Lung microvascular endothelial cell (primary cell): ENCODE data around the gene PHLPP2. TPM values are rescaled to one million over a fixed set of nuclear protein-coding genes. Genes with fewer than 3 reads are reported as not detected.

Source experiments
- DNase-seq, 2 donors: peaks; one replicate each; pipeline versions ENCODE4 v3.0.0 to v3.0.0-alpha.2; 2010; ENCODE audit warnings: low read depth in 2 of 2
- total RNA-seq: library from RNA; depleted of rRNA; stranded (reverse); fragments of >200 nt; gene quantifications from 2 replicates; pipeline ENCODE4 v1.2.1, GENCODE V29; 2014

The PHLPP2 gene
- total RNA-seq, 1 donor from 2014 or later: 6.5 TPM

DNA sequence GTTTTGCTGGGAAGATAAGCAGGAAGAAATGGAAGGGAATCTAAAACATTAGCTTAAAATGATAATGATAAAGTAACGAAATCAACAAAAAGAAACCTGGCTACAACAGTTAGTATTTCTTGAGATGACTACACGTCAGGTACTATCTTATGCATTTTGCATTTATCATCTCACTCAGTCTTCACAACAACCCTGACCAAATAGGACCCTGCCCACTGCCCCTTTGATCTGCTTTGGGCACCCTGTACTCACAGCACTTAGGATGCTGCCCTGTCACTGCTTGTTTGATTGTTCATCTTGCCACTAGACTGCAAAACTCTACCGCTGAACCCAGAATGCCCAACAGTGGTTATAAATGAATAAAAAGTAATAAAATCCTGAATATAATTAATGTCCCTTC lies 53.3 kb downstream of the PHLPP2 start:
- no peak for DNase-seq

DNA sequence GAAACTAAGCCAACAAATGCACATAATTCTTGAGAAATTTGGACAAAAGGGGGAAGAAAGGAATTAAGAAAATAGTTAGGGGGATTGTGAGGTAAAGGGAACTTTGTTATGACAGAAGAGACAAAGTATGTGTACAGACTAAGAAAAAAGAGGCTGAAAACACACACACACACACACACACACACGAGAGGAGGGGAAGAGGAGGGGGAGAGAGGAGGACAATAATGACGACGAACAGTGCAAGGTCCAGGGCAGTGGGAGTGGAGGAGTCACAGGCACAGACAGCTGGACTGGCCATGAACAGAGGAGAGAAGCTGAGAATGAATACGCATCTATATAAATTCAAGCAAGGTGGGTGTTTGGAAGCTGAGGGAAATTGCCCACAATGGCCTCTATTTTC lies 54.0 kb downstream of the PHLPP2 start:
- no peak for DNase-seq

DNA sequence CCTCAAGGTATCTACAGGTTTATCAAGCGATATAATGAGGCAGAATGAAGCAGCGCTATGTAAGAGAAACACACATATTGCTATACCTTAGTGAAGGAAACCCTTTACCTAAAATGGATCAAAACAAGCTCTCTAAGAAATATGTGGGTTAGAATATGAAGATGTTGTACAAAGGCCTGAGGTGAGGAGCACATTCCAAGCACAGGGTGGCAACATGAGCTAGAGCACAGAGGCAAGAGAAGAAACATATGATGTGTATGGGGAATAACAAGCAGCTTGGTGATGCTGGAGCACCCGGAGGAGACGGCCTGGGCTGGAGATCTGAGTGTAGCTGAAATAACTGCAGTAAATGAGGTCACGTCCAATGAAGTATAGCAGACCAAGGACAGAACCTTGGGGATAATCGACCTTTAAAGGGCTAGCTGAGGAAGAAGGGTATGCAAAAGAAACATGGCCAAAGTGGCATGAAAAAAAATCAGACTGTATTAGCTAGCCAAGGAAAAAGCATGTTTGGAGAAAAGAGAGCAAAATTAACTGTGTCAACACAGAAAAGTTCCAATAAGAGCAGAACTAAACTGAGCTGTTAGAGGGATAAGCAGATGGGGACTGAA lies 54.5 kb downstream of the PHLPP2 start:
- DNase-seq: no peak

DNA sequence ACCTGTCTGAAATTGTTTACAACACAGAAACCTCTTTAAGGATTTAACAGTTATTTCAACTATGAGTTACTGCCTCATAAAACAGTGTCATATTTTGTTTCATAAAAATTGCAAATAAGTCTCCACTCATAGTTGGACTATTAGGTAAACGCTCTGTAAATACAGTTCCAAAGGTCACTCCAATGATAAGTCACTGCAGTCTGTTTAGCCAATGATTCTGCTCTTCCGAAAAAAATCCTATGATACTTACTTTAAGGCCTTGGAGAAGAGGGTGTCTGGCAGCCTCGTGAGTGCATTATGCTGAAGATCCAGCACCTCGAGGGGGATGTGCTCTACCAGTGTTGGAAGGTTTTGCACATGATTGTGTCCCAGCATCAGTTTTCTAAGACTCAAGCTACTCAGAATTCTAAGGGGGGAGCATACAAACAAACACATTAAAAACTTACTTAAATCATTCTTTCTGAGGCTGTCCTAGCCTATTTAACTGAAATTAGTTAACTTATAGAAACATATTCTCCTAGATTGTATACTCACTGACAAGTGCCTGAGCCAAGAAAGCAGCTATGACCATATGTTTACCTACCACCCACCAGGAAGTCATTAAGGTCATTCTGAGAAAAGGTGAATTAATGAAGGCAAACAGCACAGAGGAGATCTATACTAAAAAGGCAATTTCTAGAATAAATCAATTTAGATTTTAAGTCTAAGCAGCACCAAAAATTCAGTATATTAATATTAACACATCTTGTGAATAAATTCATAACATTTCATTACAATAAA lies 57.4 kb downstream of the PHLPP2 start:
- DNase-seq: no peak

DNA sequence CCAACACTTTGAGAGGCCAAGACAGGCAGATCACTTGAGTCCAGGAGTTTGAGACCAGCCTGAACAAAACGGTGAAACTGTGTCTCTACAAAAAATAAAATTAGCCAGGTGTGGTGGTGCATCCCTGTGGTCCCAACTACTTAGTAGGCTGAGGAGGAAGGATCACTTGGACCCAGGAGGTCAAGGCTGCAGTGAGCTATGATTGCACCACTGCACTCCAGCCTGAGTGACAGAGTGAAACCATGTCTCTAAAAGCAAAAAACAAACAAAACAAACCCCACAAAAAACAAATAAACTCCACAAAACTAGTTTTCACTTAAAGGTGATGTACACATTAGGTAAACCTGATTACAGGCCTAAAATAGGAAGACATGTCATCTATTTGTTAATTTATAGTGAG lies 58.2 kb downstream of the PHLPP2 start:
- DNase-seq: no peak

DNA sequence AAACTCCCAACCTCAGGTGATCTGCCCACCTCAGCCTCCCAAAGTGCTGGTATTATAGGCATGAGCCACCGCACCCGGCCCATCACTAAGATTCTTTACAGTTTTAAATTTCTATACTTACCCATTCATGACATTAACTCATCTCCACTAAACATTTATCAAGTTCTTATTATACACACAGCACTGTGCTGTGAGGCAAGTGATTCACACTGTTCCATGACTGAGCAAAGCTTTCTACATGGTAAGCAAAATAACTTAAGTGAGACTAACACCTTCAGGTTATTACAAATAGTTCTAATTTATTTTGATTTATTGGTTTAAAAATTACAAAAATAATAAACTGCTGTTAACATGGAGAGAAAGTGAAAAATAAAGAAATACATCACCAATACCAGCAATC lies 65.0 kb downstream of the PHLPP2 start:
- DNase-seq: no peak

DNA sequence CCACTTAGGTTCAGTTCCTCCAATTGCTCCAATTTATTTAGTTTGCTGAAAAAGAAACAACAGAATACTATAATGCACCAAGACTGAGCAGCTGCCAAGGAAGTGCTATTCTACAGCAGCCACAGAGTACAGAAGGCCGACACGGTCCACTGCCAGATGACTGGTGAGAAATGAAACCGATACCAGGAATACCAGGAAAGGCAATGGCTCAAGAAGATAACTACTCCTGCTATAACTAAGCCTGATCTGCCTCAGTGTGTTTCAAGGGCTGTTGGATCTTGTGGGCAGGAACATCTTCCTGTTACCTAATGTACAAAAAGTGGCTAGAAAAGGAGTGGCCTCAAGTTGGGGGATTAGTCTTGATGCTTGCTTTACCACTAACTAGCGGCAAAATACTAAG lies 65.7 kb downstream of the PHLPP2 start:
- no peak for DNase-seq

DNA sequence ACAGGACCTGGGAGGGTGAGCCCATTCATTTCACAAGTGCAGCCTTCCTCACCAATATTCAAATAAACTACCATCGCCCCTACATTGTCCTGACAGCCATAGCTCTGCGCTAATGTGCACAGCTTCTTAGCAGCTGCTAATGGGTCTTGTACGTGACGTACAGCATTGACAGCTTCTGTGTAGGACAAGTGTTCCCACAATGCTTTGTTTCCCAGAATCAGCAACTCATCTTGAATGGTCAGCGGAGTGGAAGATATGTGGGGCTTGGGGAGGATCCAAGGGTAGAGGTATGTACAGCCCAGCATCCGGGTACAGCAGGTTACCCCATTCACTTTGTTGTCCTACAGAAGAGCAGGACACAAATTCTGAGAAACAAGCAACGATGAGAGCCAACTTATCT lies 74.8 kb downstream of the PHLPP2 start:
- DNase-seq: no peak

DNA sequence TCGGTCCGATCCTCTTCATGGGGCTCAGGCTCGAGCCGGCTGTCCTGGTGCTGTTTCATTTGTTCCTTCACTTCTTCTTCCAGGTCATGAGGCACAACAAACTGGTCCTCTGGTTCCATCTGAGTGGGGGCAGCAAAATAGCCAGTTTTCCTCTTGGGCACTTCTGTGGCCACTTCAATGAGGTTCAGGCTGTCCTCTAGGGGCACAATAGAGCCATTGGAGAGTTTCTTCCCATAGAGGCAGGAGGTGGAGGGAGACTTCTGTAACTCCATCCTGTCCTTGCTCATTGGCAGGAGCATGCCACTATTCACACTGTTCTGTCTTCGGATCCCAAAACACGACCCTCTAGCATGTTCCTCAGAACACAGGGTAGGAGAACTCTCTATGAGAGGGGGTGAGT lies 75.6 kb downstream of the PHLPP2 start:
- DNase-seq: peak in 1 of 2 donors; percentile 6

DNA sequence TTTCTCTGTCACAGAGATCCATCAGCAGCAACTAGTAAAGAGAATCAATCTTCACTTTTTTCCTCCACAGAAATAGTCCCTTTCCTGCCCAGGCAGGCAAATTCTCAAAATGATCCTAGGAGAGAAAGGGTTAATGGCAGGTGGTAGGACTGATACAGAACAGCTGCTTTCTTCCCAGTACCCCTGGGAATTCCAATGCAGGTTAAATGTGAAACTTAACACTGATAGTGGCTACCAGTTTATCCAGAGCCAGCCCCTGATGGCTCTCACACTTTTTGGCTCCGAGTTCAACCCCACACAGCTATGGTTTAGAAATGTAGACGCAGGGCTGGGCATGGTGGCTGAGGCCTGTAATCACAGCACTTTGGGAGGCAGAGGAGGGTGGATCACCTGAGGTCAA lies 76.3 kb downstream of the PHLPP2 start:
- DNase-seq: no peak

DNA sequence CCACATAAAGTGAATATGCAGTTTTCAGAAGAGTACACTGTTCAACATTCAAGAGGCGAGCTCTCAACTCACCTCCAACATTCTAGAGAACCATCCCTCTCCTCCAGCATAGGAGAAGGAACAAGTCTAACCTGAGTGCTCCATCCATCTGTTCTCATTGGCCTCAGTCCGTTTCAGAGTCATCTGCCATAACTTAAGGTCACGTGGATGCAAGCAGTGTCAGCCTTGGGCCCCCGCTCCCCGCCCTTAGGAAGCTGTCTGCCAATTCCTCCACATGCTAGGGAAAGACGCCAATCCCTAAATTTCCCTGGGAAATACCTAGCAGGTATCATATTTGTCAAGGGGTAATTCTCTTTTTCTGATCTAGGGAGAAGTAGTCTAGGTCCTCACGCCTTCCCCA lies 77.1 kb downstream of the PHLPP2 start:
- no peak for DNase-seq

DNA sequence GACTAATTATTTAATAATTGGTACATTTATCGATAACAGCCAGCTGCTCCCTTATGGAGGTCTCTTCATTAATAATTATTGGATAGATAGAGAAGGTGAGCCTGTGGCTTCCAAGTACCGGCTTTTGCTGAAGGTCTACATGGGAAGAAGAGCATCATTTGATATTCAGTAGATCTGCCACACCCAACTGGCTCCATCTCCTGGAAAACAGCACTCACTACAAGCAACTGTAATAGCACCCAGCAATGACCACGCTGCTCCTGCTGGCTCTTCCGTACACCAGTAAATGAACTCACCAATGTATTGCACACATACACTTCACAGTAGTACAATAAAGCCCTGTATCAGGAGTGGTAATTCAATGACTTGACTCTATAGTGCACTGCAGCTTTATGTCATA lies 79.1 kb downstream of the PHLPP2 start:
- DNase-seq: peak; percentile 18 to 36

DNA sequence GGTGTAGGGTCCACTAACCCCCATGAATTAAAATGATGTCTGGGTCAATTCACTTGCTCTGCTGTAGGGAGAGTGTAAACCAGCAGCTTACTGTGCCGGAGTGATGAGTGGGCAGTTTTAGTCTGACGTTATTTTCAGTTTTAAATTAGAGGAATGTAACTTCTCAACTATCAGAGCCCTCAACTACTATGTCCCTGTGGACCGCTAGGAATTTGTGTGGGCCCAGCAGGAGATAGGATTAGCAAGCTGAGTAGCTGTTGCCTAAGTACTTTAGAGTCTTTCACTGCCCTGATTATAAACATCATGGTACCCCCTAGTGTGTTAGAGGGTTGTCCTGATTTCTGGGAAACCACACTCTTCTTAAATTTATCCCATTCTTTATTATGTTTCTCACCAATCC lies 87.1 kb downstream of the PHLPP2 start:
- no peak for DNase-seq

DNA sequence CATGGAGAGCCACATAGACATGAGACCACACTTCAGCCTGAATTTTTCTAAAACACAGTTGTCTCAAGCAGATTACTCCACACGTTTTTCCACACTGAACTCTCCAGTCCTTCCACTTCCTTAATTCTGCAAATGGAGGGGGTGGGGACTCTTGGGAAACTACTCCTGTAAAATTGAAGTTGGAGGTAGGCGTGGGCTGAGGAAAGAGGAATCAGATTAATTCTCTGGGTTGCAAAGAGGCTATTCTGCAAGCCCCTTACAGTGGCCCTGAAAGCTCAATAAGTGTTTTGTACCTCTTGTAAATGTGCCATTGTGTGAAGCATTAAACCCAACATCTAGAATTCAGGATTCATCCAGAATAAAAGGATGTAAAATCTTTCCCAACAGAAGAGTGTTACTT lies 88.9 kb downstream of the PHLPP2 start:
- DNase-seq: no peak

DNA sequence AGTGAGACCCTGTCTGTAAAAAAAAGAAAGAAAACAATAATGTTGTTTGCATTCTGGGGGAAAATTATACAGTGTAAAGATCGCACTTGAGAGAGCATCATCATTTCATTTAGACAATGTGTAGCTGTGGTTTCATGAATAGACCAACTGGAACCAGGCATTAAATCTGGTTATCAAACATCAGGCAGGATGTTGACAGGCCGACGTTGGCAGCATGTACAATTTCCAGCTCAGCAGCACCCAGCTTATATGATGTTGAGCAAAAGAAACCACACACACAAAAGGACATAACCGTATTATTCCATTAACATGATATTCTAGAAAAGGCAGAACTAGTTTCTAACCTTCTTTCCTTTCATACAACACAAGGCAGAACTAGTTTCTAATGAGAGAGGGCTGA lies 92.7 kb downstream of the PHLPP2 start:
- no peak for DNase-seq

DNA sequence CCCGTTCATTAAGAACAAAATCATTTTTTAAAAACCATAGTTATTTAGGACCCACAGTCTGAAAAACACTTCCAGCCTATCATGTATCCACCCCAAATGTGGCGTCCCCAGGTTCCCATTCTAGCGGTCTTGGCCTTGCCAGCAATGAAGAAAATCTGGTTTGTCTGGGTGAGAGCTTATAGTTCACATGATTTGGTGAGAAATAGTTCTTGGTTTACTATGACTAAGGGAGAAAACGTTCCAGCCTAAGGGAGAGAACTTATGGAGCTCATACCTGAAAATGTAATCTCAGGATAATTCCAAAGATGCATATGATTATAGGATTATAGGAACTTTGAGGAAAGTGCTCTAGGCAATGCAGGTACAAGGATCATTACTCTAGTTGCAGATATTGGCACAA lies 93.7 kb downstream of the PHLPP2 start:
- DNase-seq: no peak

DNA sequence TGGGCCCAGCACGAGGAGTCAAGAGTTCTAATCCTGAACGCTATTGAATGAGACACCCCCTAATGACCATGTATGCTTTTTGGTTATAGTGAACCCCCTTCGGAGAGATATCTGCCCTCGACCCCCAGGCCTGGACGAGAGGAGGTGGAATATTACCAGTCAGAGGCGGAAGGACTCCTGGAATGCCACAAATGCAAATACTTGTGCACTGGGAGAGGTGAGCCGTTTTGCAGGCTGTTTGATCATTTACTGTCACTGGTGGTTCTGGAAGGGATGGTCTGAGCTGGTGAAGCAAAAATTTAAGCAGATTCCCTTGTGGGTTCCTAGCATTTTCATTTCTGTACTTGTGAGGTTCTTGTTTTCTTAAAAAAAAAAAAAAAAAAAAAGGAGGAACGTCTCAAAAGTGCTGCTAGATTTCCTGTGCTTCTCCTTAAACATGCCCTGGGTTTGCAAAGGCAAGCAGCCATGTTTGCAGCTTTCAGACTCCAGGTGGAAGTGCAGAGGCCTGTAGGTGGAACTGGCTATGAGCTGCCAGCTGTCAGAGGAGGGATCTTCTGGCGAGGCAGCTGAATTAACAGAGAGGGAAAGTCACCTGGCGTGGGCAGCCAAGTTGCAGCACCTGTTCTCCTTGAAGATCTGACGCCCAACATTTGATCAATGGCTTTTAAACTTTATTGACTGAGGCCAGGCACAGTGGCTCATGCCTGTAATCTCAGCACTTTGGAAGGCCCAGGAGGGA lies 95.1 kb downstream of the PHLPP2 start:
- DNase-seq: no peak

DNA sequence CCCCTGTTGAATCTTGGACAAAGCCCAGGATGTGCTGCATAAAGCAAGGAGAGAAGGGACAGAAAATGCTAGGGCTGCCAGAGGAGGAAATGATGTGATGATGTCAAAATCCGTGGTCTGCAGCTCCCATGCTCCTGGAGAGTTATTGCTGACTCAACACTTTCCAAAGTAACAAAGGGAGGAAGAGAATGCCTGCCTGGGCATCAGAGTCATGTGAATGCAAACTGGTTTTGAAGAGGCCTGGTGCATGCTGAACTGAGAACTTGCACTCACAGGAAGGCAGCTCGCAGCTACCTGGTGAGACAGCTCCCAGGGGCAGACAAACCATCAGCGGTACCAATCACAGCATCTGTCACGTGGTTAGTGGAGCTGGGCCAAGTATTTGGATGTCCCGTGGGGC lies 95.7 kb downstream of the PHLPP2 start:
- DNase-seq: peak; percentile 43 to 83

DNA sequence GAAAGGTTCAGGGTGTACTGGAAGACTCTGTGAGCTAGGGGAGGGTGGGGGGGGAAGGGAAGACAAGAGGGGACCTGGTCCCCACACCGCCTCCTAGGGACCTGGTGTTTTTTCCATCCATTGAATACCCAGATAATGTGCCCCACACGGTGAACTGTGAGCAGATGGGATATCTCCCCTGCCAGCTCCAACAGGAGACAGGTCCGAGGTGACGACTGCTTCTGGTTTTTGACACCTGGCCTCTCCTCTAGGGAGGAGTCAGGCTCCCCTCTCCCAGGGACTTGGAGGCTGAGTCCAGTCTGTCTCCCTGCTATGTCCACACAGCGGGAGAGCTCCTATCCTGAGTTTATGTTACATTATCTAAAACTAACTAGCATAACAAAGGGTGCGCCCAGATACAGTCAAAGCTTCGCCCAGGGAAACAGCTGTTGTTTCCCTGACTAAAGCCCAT lies 96.7 kb downstream of the PHLPP2 start:
- no peak for DNase-seq

DNA sequence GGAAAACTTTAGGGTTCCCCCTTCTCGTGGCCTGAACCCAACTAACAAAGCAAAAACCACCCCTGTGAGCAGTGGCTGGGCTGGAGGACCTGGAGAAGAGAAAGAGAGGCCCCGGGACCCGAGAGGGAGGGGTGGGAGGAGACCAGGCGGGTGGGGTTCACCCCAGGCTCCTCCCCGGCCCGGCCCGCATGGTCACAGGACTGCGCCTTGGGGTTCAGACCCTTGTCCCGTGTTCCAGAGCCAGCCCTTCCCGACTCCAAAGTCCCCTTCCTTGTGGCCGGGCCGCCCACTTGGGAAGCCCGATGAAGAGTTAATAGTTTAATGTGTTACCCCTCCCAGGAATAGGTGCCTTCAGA lies 97.7 kb downstream of the PHLPP2 start:
- DNase-seq: no peak

DNA sequence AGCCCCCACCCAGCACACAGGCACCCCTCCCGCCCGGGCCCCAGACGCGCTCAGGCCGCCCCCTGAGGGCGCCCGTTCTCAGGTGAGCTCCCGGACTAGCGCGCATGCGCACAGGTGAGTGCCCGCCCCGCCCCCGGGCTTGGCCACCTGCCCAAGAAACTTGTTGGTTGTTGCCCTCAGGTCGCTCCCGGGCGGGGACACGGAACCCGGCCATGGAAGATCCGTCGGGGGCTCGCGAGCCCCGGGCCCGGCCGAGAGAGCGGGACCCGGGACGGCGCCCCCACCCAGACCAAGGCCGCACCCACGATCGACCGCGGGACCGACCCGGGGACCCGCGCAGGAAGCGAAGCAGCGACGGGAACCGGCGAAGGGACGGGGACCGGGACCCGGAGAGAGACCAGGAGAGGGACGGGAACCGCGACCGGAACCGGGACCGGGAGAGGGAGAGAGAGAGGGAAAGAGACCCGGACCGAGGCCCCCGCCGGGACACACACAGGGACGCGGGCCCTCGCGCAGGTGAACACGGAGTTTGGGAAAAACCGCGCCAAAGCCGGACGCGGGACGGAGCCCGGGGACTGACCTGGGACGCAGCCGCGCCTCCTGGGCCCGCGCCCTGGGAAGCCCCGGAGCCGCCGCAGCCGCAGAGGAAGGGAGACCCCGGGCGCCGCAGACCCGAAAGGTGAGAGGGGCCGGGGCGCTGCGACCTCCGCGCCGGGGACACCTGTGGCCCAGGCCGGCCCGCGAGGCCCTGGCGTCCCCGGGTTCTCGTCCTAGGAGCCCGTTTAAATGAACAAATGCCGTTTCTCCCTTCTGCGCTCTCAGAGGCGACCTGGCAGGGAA lies 98.3 kb downstream of the PHLPP2 start, which contains the start of gene MARVELD3:
MARVELD3 (plus strand) TSS at position 167 of the 840 bp plus-strand sequence; CDS start at position 213, 46 bp downstream.
- no peak for DNase-seq
